Measurements from ENCODE around the gene C4orf36. TPM values are rescaled to one million over a fixed set of nuclear protein-coding genes. Genes with fewer than 3 reads are reported as not detected.

The C4orf36 gene
- total and polyA plus RNA-seq, 10 donors = 0.17 to 1.1 (median 0.82) TPM; not detected in 7

- Histone ChIP-seq H3K9me3 (no peaks in the 10 kb centered on the region), H3K27me3 (replicated peaks in 1 of 7) (no peaks in the 10 kb centered on the region), H3K4me3 (no peak overlapping the region), H3K27ac (peak overlapping the region in 1 of 8 donors; percentile 65), H3K36me3 (no peaks in the 10 kb centered on the region), H3K4me1 (peaks cover 5 to 47% (median 27%) of the 10 kb centered on the region in 6 donors)
- intact Hi-C loops (cut with DNase I; ENCODE audit: low total_unique reads) = no loop called here
- 52 to 80% (median 75%) methylated on average over 7 of the region's 7 CpGs for WGBS, 5 donors
- TF ChIP-seq CTCF (IDR thresholded peaks at IDR 0.05 in 8 of 11, conservative IDR thresholded peaks at IDR 0.05 in 3 of 11) = no peak
- TF ChIP-seq POLR2A (IDR thresholded peaks at IDR 0.05) = no peak
- TF ChIP-seq POLR2AphosphoS5 (IDR thresholded peaks at IDR 0.05) = no peak
- no peak for DNase-seq
These were observed 18.8 kb upstream of the C4orf36 start for GRCh38 chr4:86910820-86911684.

GRCh38 chr4:86910369-86910768 lies 18.1 kb upstream of the C4orf36 start:
- Histone ChIP-seq H3K4me3 (no peak overlapping the region), H3K27me3 (replicated peaks in 1 of 7) (no peaks in the 10 kb centered on the region), H3K9me3 (no peaks in the 10 kb centered on the region), H3K36me3 (no peaks in the 10 kb centered on the region), H3K27ac (peak overlapping the region in 2 of 8 donors; percentile 2 to 65), H3K4me1 (peaks cover 5 to 47% (median 27%) of the 10 kb centered on the region in 6 donors)
- TF ChIP-seq POLR2AphosphoS5 (IDR thresholded peaks at IDR 0.05) (no peak), CTCF (IDR thresholded peaks at IDR 0.05 in 8 of 11, conservative IDR thresholded peaks at IDR 0.05 in 3 of 11) (no peak), POLR2A (IDR thresholded peaks at IDR 0.05) (no peak)
- DNase-seq = no peak
- 54 to 72% (median 65%) methylated on average over 5 of the region's 5 CpGs for WGBS, 5 donors
- intact Hi-C loops (cut with DNase I; ENCODE audit: low total_unique reads) = no loop called here

GRCh38 chr4:86909546-86910295 lies 17.5 kb upstream of the C4orf36 start:
- Histone ChIP-seq H3K4me3 (no peak overlapping the region), H3K36me3 (no peaks in the 10 kb centered on the region), H3K4me1 (peaks cover 5 to 49% (median 28%) of the 10 kb centered on the region in 6 donors), H3K27ac (peak overlapping the region in 3 of 8 donors; percentile 2 to 65 (median 56)), H3K9me3 (no peaks in the 10 kb centered on the region), H3K27me3 (replicated peaks in 1 of 7) (peaks cover 0 to 3% (median 0%) of the 10 kb centered on the region in 7 donors)
- no peak for DNase-seq
- intact Hi-C loops (cut with DNase I; ENCODE audit: low total_unique reads) = no loop called here
- TF ChIP-seq POLR2A (IDR thresholded peaks at IDR 0.05) (no peak), CTCF (IDR thresholded peaks at IDR 0.05 in 8 of 11, conservative IDR thresholded peaks at IDR 0.05 in 3 of 11) (no peak)
- WGBS, 5 donors = 48 to 75% (median 66%) methylated on average over 8 of the region's 8 CpGs

- Histone ChIP-seq H3K27ac (peak overlapping the region in 6 of 8 donors; percentile 44 to 65 (median 58)), H3K4me1 (peaks cover 5 to 61% (median 33%) of the 10 kb centered on the region in 6 donors), H3K9me3 (no peaks in the 10 kb centered on the region), H3K4me3 (no peak overlapping the region), H3K36me3 (no peaks in the 10 kb centered on the region), H3K27me3 (replicated peaks in 1 of 7) (peaks cover 0 to 13% (median 0%) of the 10 kb centered on the region in 7 donors)
- DNase-seq = no peak
- intact Hi-C loops (cut with DNase I; ENCODE audit: low total_unique reads) = no loop called here
- WGBS, 5 donors = 3 to 6% (median 4%) methylated on average over 2 of the region's 2 CpGs
- no peak for TF ChIP-seq POLR2A (IDR thresholded peaks at IDR 0.05)
- TF ChIP-seq CTCF (IDR thresholded peaks at IDR 0.05 in 8 of 11, conservative IDR thresholded peaks at IDR 0.05 in 3 of 11) = no peak
- no peak for TF ChIP-seq POLR2AphosphoS5 (IDR thresholded peaks at IDR 0.05)
These were observed 16.0 kb upstream of the C4orf36 start for GRCh38 chr4:86908251-86908657.

All from spleen (tissue), 11 donors.